Ascending aorta (tissue), 2 donors: ENCODE data around the gene DRD4. TPM values are rescaled to one million over a fixed set of nuclear protein-coding genes. Genes with fewer than 3 reads are reported as not detected.
A peak's percentile ranks its signal among the peaks of the same experiment; 100 is the strongest.

Experiments
- DNase-seq, 2 donors: peaks; one replicate each; pipeline ENCODE4 v3.0.0-alpha.2; 2019; ENCODE audit warnings: low spot score in 2 of 2
- H3K27ac ChIP-seq, 2 donors: fragments of 200-600 bp; sonication (generic); one replicate each; pipeline ENCODE4 v1.5.1; 2016 to 2017; ENCODE audit warnings: mild to moderate bottlenecking in 1 of 2
- H3K27me3 ChIP-seq: fragments of 200-600 bp; sonication (generic); one replicate; pipeline ENCODE4 v1.5.1; 2017
- H3K36me3 ChIP-seq, 2 donors: fragments of 200-600 bp; sonication (generic); one replicate each; pipeline ENCODE4 v1.5.1; 2016
- H3K4me1 ChIP-seq, 2 donors: fragments of 200-600 bp; sonication (generic); one replicate each; pipeline ENCODE4 v1.5.1; 2016 to 2017; ENCODE audit warnings: mild to moderate bottlenecking in 1 of 2
- H3K4me3 ChIP-seq, 2 donors: fragments of 200-600 bp; sonication (generic); one replicate each; pipeline ENCODE4 v1.5.1; 2016 to 2017; ENCODE audit warnings: mild to moderate bottlenecking in 1 of 2
- H3K9me3 ChIP-seq, 2 donors: fragments of 200-600 bp; sonication (generic); one replicate each; pipeline ENCODE4 v1.5.1; 2016
- intact Hi-C: fragments of 100-400 bp; cut with DNase I; formaldehyde crosslinking; loops from one replicate; pipeline ENCODE4 v1.15.1; 2023
- total RNA-seq: library from RNA; depleted of rRNA; stranded (reverse); fragments of >200 nt; gene quantifications from one replicate; pipeline ENCODE4 v1.1.0, GENCODE V29; 2016
- TF ChIP-seq, protein P1 (sequence below), 3 experiments: fragments of 200-600 bp in 2 of 3; fragments of 450-650 bp in 1 of 3; sonication (generic) in 2 of 3; IDR thresholded peaks; one replicate each; pipeline ENCODE4 v1.5.1; 2016 to 2019; ENCODE audit warnings: antibody characterized with exemption in 3 of 3, mild to moderate bottlenecking in 1 of 3, moderate library complexity in 1 of 3

Gene DRD4
- total RNA-seq, 1 donor from 2014 or later: not detected

DNA sequence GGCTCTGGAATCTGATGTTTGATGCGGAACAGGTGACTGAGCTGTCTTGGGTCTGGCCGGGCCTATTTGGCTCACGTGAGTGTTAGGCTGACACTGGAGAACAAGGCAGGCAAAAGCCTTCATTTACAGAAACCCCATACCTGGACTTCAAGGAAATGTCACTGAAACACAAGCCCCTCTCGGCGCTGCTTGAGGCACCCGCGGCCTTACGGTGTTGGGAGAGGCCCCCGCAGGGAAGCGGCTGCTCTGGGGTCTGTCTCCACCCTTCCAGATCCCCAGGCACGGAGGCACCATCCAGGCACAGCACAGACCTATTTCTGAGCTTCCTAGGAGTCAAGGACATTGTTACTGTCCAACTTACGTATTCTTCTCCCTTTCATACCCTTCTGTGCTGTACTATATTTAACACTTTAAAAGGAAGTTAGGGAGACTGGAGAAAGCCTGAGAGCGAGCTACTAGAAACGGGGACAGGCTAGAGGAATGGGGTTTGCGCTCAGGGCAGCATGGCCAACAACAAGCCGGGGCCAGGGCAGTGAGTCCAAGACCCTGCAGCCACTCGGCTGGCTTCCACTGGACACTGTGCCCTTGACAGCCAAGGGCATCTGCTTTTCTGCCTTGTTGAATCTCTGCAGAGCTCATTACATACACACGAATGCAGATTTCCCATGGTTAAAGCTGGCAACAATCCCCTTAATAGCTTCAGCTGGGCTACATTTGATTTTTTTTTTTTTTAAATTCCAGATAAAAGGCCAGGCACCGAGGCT is 23.8 kb downstream of the DRD4 start:
- Histone ChIP-seq H3K9me3 (no peaks in the 10 kb centered on the region), H3K27me3 (no peaks in the 10 kb centered on the region), H3K4me1 (no peaks in the 10 kb centered on the region), H3K4me3 (no peak overlapping the region), H3K27ac (no peak overlapping the region), H3K36me3 (peaks cover 35 to 58% of the 10 kb centered on the region in 2 donors)
- DNase-seq: no peak
- TF ChIP-seq, protein P1, sequence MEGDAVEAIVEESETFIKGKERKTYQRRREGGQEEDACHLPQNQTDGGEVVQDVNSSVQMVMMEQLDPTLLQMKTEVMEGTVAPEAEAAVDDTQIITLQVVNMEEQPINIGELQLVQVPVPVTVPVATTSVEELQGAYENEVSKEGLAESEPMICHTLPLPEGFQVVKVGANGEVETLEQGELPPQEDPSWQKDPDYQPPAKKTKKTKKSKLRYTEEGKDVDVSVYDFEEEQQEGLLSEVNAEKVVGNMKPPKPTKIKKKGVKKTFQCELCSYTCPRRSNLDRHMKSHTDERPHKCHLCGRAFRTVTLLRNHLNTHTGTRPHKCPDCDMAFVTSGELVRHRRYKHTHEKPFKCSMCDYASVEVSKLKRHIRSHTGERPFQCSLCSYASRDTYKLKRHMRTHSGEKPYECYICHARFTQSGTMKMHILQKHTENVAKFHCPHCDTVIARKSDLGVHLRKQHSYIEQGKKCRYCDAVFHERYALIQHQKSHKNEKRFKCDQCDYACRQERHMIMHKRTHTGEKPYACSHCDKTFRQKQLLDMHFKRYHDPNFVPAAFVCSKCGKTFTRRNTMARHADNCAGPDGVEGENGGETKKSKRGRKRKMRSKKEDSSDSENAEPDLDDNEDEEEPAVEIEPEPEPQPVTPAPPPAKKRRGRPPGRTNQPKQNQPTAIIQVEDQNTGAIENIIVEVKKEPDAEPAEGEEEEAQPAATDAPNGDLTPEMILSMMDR (IDR thresholded peaks at IDR 0.05): no peak
- intact Hi-C loops: no loop called here

DNA sequence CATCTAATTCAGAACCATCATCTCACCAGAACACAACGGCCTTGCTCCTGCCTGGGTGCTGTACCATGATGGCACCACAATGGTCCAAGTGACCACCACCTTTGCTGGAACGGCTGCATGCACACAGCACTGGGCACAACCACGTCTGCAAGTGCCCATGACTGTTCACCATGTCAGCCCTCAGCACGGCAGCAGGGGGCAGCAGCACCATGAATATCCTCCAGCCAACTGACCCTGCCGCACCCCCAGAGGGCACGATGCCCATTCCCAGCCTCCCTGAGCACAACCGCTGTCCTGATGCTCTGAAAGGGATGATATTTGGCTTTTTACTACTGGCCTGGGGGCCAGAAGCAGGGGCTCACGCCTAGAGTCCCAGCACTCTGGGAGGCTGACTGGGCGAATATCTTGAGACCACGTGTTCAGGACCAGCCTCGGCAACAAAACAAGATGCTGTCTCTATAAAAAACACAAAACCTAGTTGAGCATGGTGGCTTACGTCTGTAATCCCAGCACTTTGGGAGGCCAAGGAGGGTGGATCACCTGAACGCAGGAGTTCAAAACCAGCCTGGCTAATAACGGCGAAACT is 25.7 kb downstream of the DRD4 start:
- Histone ChIP-seq H3K4me3 (no peak overlapping the region), H3K36me3 (peaks cover 30 to 53% of the 10 kb centered on the region in 2 donors), H3K27ac (no peak overlapping the region), H3K4me1 (no peaks in the 10 kb centered on the region), H3K9me3 (no peaks in the 10 kb centered on the region), H3K27me3 (no peaks in the 10 kb centered on the region)
- intact Hi-C loops: loop anchor here (1.0 kb wide), 2 partner anchors 61 to 66 kb away; no protein-coding TSS in a partner anchor
- TF ChIP-seq, protein P1 (IDR thresholded peaks at IDR 0.05): peak; percentile 64 to 81 (median 69)
- peak in 1 of 2 donors; percentile 78 for DNase-seq

DNA sequence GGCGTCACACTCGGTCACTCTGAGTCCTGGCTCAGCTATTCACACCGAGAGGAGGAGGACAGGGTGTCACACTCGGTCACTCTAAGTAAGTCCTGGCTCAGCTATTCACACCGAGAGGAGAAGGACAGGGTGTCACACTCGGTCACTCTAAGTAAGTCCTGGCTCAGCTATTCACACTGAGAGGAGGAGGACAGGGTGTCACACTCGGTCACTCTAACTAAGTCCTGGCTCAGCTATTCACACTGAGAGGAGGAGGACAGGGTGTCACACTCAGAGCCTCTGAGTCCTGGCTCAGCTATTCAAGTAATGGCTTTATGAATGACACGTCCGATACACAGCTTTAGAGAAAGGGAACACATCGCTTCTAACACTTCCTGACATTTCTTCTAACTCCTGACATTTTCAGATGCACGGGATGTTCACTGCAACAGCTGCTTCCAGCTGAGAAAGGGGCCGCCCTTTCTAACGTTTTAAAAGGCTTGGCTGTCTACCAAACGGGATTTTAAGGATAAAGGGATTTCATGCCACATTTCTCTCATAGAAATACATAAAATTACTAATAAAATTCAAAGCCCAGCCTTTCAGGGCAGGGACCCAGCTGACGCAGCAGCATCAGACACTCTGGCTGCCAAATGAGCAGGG is 28.1 kb downstream of the DRD4 start:
- intact Hi-C loops: no loop called here

DNA sequence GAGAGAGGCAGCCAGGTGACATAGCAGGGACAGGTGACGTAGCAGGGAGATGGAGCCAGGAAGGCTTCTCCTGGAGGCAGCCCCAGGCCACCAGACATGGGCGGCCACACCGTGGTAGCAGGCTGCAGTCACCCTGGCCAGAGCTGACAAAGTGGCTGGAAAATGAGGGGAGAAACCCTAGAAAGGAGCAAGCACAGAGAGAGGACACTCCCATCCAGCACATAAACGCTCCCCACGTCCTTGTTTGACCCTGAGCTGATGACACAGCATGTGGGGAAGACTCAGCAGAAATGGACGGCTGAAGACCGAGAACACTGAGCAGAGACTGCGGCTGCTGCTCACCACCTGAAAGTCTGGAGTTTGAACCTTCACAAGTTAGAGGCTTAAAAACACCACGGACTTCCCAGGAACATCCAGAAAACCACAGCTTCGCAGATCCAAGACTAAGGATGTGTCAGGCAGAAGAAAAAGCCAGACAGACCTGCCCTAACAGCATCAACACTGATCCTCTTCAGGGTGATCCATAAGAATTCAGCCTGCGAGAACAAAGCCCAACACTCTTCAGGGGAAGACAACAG is 28.7 kb downstream of the DRD4 start:
- Histone ChIP-seq H3K27ac (no peak overlapping the region), H3K27me3 (no peaks in the 10 kb centered on the region), H3K4me1 (no peaks in the 10 kb centered on the region), H3K9me3 (no peaks in the 10 kb centered on the region), H3K4me3 (no peak overlapping the region), H3K36me3 (peaks cover 13 to 26% of the 10 kb centered on the region in 2 donors)
- DNase-seq: no peak
- intact Hi-C loops: no loop called here
- TF ChIP-seq, protein P1 (IDR thresholded peaks at IDR 0.05): no peak

More for the DNA sequence above, 28.1 kb downstream of the DRD4 start:
- no peaks in the 10 kb centered on the region for H3K4me1 ChIP-seq
- H3K4me3 ChIP-seq: no peak overlapping the region
- no peak for DNase-seq
- H3K9me3 ChIP-seq: no peaks in the 10 kb centered on the region
- no peak overlapping the region for H3K27ac ChIP-seq
- TF ChIP-seq, protein P1 (IDR thresholded peaks at IDR 0.05): no peak
- peaks cover 19 to 32% of the 10 kb centered on the region in 2 donors for H3K36me3 ChIP-seq
- no peaks in the 10 kb centered on the region for H3K27me3 ChIP-seq

DNA sequence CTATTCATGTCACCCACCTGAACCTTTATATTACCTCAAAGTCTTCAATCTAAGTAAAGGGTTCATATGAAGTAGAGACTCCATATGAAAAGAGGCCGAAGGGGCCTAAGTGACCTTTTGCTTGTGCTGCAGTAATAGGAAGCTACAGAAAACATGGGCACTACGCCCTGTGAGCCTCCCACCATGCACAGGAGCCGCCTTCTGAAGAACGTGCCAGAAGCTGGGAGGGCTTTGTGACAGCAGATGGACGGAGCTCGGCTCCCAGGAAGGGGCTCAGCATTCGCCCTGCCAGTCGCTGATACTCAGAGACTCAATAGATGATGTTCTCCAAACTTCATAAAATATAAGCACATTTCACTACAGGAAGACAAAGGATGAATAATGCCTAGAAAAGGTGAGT is 36.8 kb downstream of the DRD4 start:
- TF ChIP-seq, protein P1 (IDR thresholded peaks at IDR 0.05): no peak
- DNase-seq: no peak
- Histone ChIP-seq H3K4me3 (no peak overlapping the region), H3K27me3 (no peaks in the 10 kb centered on the region), H3K9me3 (no peaks in the 10 kb centered on the region), H3K36me3 (peaks cover 29 to 50% of the 10 kb centered on the region in 2 donors), H3K4me1 (no peaks in the 10 kb centered on the region), H3K27ac (no peak overlapping the region)
- intact Hi-C loops: no loop called here
